Left lung (tissue), 10 donors: ENCODE data around the gene GPR107. TPM values are rescaled to one million over a fixed set of nuclear protein-coding genes. Genes with fewer than 3 reads are reported as not detected.
A peak's percentile ranks its signal among the peaks of the same experiment; 100 is the strongest.

Source experiments
- ATAC-seq: fragments of 200-7000 bp; cut with Tn5 transposase; one replicate; pipeline ENCODE4 v1.9.1; 2020; ENCODE audit warnings: moderate library complexity
- DNase-seq, 4 donors: peaks; one replicate each; pipeline ENCODE4 v3.0.0-alpha.2; 2013 to 2020
- H3K27ac ChIP-seq, 2 donors: fragments of 200-600 bp; sonication (generic) in 1 of 2; one replicate each; pipeline versions ENCODE4 v1.5.0 to v1.8.0; 2020 to 2021
- H3K27me3 ChIP-seq, 2 donors: fragments of 200-600 bp; sonication (generic) in 1 of 2; one replicate each; pipeline versions ENCODE4 v1.5.0 to v1.8.0; 2020 to 2021
- H3K36me3 ChIP-seq, 2 donors: fragments of 200-600 bp; sonication (generic) in 1 of 2; one replicate each; pipeline versions ENCODE4 v1.5.0 to v1.8.0; 2020 to 2021
- H3K4me1 ChIP-seq, 2 donors: fragments of 200-600 bp; one replicate each; pipeline ENCODE4 v1.8.0; 2021
- H3K4me3 ChIP-seq, 2 donors: fragments of 200-600 bp; sonication (generic) in 1 of 2; one replicate each; pipeline versions ENCODE4 v1.5.0 to v1.8.0; 2020 to 2021; ENCODE audit warnings: mild to moderate bottlenecking in 1 of 2
- H3K9me3 ChIP-seq, 2 donors: fragments of 200-600 bp; sonication (generic) in 1 of 2; one replicate each; pipeline versions ENCODE4 v1.5.0 to v1.8.0; 2020 to 2021
- CTCF ChIP-seq, 2 donors: fragments of 200-600 bp; sonication (generic) in 1 of 2; IDR thresholded peaks; one replicate each; pipeline versions ENCODE4 v1.5.0 to v1.8.0; 2021; ENCODE audit warnings: antibody characterized with exemption in 2 of 2
- intact Hi-C, 2 donors: fragments of 100-400 bp; cut with DNase I; formaldehyde crosslinking; loops; one replicate each; pipeline versions ENCODE4 v1.11.2 to v1.14.2; 2022
- polyA plus RNA-seq, 6 donors: library from polyadenylated mRNA; unstranded; fragments of 120-200 nt; gene quantifications; one replicate each; pipeline ENCODE4 v1.2.1, GENCODE V29; 2013; ENCODE audit not compliant: insufficient read length in 6 of 6
- total RNA-seq, 2 donors: library from RNA; stranded (reverse); fragmentation: NEBNext Ultra II Directional; extraction: Animal tissue kit (Norgen Biotek cat#: 25700); gene quantifications; one replicate each; pipeline ENCODE4 v1.2.1, GENCODE V29; 2021
- donor health status: DM: no; HTN: yes; CAD: no.
- donor health status: DM: no; HTN: no; CAD: no.

Gene GPR107
- total and polyA plus RNA-seq, 8 donors, result 43.0 to 52.4 (median 47.6) TPM

- no peak for DNase-seq
- Histone ChIP-seq H3K4me1 (no peaks in the 10 kb centered on the region), H3K36me3 (peaks cover 0 to 76% of the 10 kb centered on the region in 2 donors), H3K4me3 (no peak overlapping the region), H3K27me3 (no peaks in the 10 kb centered on the region), H3K27ac (no peak overlapping the region), H3K9me3 (no peaks in the 10 kb centered on the region)
- no peak for TF ChIP-seq CTCF (IDR thresholded peaks at IDR 0.05)
- intact Hi-C loops, result no loop called here
- peak; percentile 35 for ATAC-seq
Observed at GRCh38 chr9:130117816-130118632, 64.3 kb downstream of the GPR107 start.

DNA sequence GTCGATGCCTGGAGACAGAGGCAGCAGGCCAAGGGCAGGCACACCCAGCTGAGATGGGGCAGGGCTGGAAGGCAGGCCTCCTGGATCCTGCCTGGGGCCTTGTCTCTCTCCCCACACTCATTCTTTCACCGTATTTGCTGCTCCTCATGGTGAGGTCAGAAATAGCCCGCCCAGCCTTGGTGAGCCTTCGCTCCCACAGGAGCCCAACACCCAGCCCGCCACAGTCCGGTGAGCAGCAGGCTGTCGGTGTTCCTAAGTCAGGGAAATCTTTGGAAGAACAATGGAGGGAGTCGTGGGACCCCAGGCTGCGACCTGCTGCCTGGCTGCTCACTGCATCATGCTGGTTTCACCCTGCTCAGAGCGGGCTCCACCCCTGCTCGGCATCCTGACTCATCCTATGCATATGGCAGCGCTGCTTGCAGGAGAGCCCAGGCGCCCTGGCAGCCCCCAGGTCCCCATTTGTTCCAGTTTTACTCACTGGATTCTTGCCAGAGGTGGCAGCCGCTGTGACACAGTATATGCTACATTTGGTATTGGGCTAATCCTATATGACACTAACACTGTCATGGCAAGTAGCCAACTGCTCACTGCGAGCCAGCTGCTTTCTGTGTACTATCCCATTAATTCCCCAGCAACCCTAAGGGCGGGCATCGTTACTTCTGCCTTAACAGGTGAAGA, 65.3 kb downstream of the GPR107 start:
- no peaks in the 10 kb centered on the region for H3K9me3 ChIP-seq
- no peaks in the 10 kb centered on the region for H3K4me1 ChIP-seq
- H3K27ac ChIP-seq, result no peak overlapping the region
- H3K36me3 ChIP-seq, result peaks cover 0 to 79% of the 10 kb centered on the region in 2 donors
- no peaks in the 10 kb centered on the region for H3K27me3 ChIP-seq
- no peak for TF ChIP-seq CTCF (IDR thresholded peaks at IDR 0.05)
- DNase-seq (no peak), ATAC-seq (no peak)
- intact Hi-C loops, result no loop called here
- no peak overlapping the region for H3K4me3 ChIP-seq

DNA sequence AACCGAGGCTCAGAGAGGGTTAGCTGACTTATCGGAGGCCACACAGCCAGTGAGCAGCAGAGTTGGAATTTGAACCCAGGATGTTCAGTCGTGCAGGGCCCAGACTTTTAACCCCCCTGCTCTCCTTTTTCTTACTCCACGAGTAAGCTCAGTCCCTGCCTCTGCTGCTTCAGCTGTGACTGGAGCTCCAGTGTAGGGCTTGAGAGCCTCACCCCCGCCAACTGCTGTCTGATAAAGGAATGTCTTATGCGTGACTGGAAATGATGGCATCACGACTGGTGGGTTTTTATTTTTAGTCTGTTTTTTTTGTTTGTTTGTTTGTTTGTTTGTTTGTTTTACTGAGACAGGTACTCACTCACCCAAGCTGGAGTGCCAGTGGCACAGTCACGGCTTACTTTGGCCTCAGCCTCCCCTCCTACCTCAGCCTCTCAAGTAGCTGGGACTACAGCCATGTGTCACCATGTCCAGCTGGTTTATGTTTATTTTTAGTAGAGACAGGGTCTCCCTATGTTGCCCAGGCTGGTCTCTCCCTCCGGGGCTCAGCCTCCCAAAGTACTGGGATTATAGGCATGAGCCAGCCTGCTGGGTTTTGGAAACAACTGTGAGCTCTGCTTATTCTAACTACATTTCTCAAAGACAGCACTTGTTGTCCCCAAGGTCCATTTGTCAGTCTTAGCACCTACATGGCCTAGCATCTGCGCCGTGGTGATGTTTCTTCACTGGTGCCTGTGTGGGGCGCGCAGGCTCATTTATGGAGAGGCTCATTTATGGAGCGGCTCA, 66.0 kb downstream of the GPR107 start:
- Histone ChIP-seq H3K36me3 (peaks cover 0 to 87% of the 10 kb centered on the region in 2 donors), H3K4me1 (no peaks in the 10 kb centered on the region), H3K27ac (no peak overlapping the region), H3K9me3 (no peaks in the 10 kb centered on the region), H3K4me3 (no peak overlapping the region), H3K27me3 (no peaks in the 10 kb centered on the region)
- intact Hi-C loops, result loop anchor here in 1 of 2 donors (10.0 kb wide), 1 partner anchor 115 kb away; no protein-coding TSS in a partner anchor
- DNase-seq (no peak), ATAC-seq (no peak)
- TF ChIP-seq CTCF (IDR thresholded peaks at IDR 0.05), result no peak

DNA sequence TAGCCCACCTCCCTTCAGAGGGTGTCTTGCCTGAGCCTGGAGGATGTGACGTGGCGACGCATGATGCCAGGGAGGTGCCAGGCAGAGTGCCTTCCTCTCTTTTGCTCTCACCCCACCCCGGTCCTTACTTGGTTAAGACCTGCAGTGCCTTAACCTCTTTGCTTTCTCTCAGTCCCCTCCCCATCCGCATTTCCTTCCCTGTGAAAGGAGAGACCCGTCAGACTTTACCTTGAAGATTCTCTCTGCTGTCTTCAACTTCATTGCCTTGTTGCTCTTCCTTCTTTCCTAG, 66.5 kb downstream of the GPR107 start:
- intact Hi-C loops, result loop anchor here in 1 of 2 donors (10.0 kb wide), 1 partner anchor 115 kb away; no protein-coding TSS in a partner anchor
- Histone ChIP-seq H3K9me3 (no peaks in the 10 kb centered on the region), H3K27ac (no peak overlapping the region), H3K4me3 (no peak overlapping the region), H3K36me3 (peaks cover 0 to 91% of the 10 kb centered on the region in 2 donors), H3K4me1 (no peaks in the 10 kb centered on the region), H3K27me3 (no peaks in the 10 kb centered on the region)
- no peak for TF ChIP-seq CTCF (IDR thresholded peaks at IDR 0.05)
- ATAC-seq (no peak), DNase-seq (no peak)

DNA sequence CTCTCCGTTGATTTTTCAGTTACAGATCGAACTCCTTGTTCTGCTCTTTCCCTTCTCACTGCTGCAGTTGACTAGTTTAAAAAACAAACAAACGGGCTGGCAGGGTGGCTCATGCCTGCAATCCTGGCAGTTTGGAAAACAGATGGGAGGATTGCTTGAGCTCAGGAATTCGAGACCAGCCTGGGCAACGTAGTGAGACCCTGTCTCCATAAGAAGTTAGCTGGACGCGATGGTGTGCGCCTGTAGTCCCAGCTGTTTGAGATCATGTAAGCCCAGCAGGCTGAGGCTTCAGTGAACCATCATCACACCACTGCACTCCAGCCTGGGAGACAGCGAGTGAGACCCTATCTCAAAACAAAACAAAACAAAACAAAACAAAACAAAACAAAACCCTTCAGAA, 67.1 kb downstream of the GPR107 start:
- peaks cover 0 to 87% of the 10 kb centered on the region in 2 donors for H3K36me3 ChIP-seq
- no peak for DNase-seq
- intact Hi-C loops, result loop anchor here in 1 of 2 donors (10.0 kb wide), 1 partner anchor 114 kb away; no protein-coding TSS in a partner anchor
- no peak overlapping the region for H3K27ac ChIP-seq
- H3K4me1 ChIP-seq, result no peaks in the 10 kb centered on the region
- no peak overlapping the region for H3K4me3 ChIP-seq
- TF ChIP-seq CTCF (IDR thresholded peaks at IDR 0.05), result no peak
- no peak for ATAC-seq
- no peaks in the 10 kb centered on the region for H3K27me3 ChIP-seq
- no peaks in the 10 kb centered on the region for H3K9me3 ChIP-seq
